ENCODE results near the gene LIMK1. TPM values are rescaled to one million over a fixed set of nuclear protein-coding genes. Genes with fewer than 3 reads are reported as not detected.

Gene LIMK1
- total RNA-seq, 1 experiment from 2014 or later, result 34.4 TPM

DNA sequence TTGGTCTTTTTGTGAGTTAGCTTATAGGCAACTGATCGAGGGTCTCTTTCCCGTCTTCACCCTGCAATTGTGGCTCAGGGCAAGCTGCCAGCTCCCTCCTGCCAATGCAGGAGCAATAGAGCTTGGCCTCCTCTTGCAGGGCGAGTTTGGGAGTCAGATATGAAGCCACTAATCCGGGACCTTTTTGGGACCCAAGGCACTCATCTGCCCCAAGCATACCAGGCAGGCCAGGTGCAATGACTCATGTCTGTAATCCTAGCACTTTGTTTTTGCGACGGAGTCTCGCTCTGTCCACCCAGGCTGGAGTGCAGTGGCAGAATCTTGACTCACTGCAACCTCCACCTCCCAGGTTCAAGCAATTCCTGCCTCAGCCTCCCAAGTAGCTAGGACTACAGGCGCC is 21.1 kb downstream of the LIMK1 start:
- CTCF ChIA-PET, result no interaction called here
- peaks cover 21% of the 10 kb centered on the region for H3K36me3 Mint-ChIP-seq (ENCODE audit: insufficient read depth, unreplicated experiment)
- no peak overlapping the region for H3K4me3 Mint-ChIP-seq (ENCODE audit: low read depth, unreplicated experiment)
- no peaks in the 10 kb centered on the region for H3K27me3 Mint-ChIP-seq (ENCODE audit: unreplicated experiment)
- intact Hi-C loops (cut with micrococcal nuclease; ENCODE audit: unreplicated experiment), result no loop called here
- TF ChIP-seq, protein P1, sequence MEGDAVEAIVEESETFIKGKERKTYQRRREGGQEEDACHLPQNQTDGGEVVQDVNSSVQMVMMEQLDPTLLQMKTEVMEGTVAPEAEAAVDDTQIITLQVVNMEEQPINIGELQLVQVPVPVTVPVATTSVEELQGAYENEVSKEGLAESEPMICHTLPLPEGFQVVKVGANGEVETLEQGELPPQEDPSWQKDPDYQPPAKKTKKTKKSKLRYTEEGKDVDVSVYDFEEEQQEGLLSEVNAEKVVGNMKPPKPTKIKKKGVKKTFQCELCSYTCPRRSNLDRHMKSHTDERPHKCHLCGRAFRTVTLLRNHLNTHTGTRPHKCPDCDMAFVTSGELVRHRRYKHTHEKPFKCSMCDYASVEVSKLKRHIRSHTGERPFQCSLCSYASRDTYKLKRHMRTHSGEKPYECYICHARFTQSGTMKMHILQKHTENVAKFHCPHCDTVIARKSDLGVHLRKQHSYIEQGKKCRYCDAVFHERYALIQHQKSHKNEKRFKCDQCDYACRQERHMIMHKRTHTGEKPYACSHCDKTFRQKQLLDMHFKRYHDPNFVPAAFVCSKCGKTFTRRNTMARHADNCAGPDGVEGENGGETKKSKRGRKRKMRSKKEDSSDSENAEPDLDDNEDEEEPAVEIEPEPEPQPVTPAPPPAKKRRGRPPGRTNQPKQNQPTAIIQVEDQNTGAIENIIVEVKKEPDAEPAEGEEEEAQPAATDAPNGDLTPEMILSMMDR (IDR thresholded peaks at IDR 0.05; ENCODE audit: unreplicated experiment), result no peak
- H3K4me1 Mint-ChIP-seq (ENCODE audit: low read depth, unreplicated experiment), result no peaks in the 10 kb centered on the region
- no TSS peak for BruUV-seq (replicated peaks)
- H3K9me3 Mint-ChIP-seq (ENCODE audit: low read depth, unreplicated experiment), result no peaks in the 10 kb centered on the region
- no peak for DNase-seq
- no peak overlapping the region for H3K27ac Mint-ChIP-seq (ENCODE audit: unreplicated experiment)

GRCh38 chr7:74105992-74106391 is 22.4 kb downstream of the LIMK1 start:
- CTCF ChIA-PET, result no interaction called here
- peaks cover 17% of the 10 kb centered on the region for H3K36me3 Mint-ChIP-seq (ENCODE audit: insufficient read depth, unreplicated experiment)
- no peaks in the 10 kb centered on the region for H3K9me3 Mint-ChIP-seq (ENCODE audit: low read depth, unreplicated experiment)
- TF ChIP-seq, protein P1 (IDR thresholded peaks at IDR 0.05; ENCODE audit: unreplicated experiment), result no peak
- no peak overlapping the region for H3K27ac Mint-ChIP-seq (ENCODE audit: unreplicated experiment)
- BruUV-seq (replicated peaks), result no TSS peak
- DNase-seq, result no peak
- no peaks in the 10 kb centered on the region for H3K27me3 Mint-ChIP-seq (ENCODE audit: unreplicated experiment)
- H3K4me3 Mint-ChIP-seq (ENCODE audit: low read depth, unreplicated experiment), result no peak overlapping the region
- H3K4me1 Mint-ChIP-seq (ENCODE audit: low read depth, unreplicated experiment), result no peaks in the 10 kb centered on the region
- intact Hi-C loops (cut with micrococcal nuclease; ENCODE audit: unreplicated experiment), result no loop called here

DNA sequence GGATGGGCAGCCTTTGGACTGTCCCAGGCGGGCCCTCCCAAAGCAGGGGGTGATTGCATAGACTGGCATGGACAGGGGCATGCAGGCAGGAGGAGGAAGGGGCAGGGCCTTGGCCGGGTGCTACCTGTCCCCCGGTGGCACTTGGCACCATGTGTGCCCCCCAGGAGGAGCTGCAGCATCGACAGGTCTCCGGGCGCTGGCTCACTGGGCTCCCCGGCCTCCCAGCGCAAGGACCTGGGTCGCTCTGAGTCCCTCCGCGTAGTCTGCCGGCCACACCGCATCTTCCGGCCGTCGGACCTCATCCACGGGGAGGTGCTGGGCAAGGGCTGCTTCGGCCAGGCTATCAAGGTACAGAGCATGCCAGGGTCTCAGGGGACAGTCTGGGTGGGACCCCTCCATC is 23.2 kb downstream of the LIMK1 start:
- Mint-ChIP-seq H3K36me3 (ENCODE audit: insufficient read depth, unreplicated experiment) (peaks cover 20% of the 10 kb centered on the region), H3K4me1 (ENCODE audit: low read depth, unreplicated experiment) (no peaks in the 10 kb centered on the region), H3K27ac (ENCODE audit: unreplicated experiment) (no peak overlapping the region), H3K9me3 (ENCODE audit: low read depth, unreplicated experiment) (no peaks in the 10 kb centered on the region), H3K27me3 (ENCODE audit: unreplicated experiment) (no peaks in the 10 kb centered on the region), H3K4me3 (ENCODE audit: low read depth, unreplicated experiment) (no peak overlapping the region)
- DNase-seq, result no peak
- intact Hi-C loops (cut with micrococcal nuclease; ENCODE audit: unreplicated experiment), result no loop called here
- CTCF ChIA-PET, result interaction anchor here (0.5 kb wide), 1 partner anchor 370 kb away, joined by 3 read pairs; no protein-coding TSS in a partner anchor
- no TSS peak for BruUV-seq (replicated peaks)
- TF ChIP-seq, protein P1 (IDR thresholded peaks at IDR 0.05; ENCODE audit: unreplicated experiment), result no peak

DNA sequence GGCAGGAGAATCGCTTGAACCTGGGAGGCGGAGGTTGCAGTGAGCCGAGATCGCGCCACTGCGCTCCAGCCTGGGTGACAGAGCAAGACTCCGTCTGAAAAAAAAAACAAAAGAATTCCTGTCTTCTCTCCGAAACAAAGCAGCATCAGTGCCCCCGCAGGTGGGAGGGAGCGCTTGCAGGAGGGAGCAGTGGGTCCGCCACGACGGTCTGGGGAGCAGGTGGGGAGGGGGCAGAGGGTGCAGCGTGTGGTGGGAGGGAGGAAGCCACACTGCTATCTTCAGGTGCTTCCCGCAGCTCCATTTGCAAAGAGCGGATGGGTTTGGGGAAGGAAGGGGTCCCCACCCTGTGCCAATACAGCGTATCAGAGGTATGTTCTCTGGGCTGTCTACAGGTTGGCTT is 31.7 kb downstream of the LIMK1 start:
- no peak overlapping the region for H3K27ac Mint-ChIP-seq (ENCODE audit: unreplicated experiment)
- H3K4me3 Mint-ChIP-seq (ENCODE audit: low read depth, unreplicated experiment), result no peak overlapping the region
- H3K9me3 Mint-ChIP-seq (ENCODE audit: low read depth, unreplicated experiment), result no peaks in the 10 kb centered on the region
- CTCF ChIA-PET, result no interaction called here
- TF ChIP-seq, protein P1 (IDR thresholded peaks at IDR 0.05; ENCODE audit: unreplicated experiment), result no peak
- intact Hi-C loops (cut with micrococcal nuclease; ENCODE audit: unreplicated experiment), result no loop called here
- no peak for DNase-seq
- no peaks in the 10 kb centered on the region for H3K27me3 Mint-ChIP-seq (ENCODE audit: unreplicated experiment)
- BruUV-seq (replicated peaks), result no TSS peak
- no peaks in the 10 kb centered on the region for H3K4me1 Mint-ChIP-seq (ENCODE audit: low read depth, unreplicated experiment)
- peaks cover 22% of the 10 kb centered on the region for H3K36me3 Mint-ChIP-seq (ENCODE audit: insufficient read depth, unreplicated experiment)

All from Calu3 (cell line).